ENCODE results near the gene CYTH1.

- TF ChIP-seq RARB (CRISPR knock-in tag; IDR thresholded peaks at IDR 0.05) (no peak), ZFP30 (CRISPR knock-in tag; IDR thresholded peaks at IDR 0.05) (no peak), GLIS3 (CRISPR knock-in tag; IDR thresholded peaks at IDR 0.05) (no peak), ZFP3 (CRISPR knock-in tag; IDR thresholded peaks at IDR 0.05) (no peak), ARNTL (CRISPR knock-in tag; IDR thresholded peaks at IDR 0.05; ENCODE audit: borderline replicate concordance, low read depth) (no peak), ZNF565 (CRISPR knock-in tag; conservative IDR thresholded peaks at IDR 0.05; ENCODE audit: low read depth) (no peak), ISL1 (CRISPR knock-in tag; IDR thresholded peaks at IDR 0.05) (no peak), CSRNP3 (CRISPR knock-in tag; IDR thresholded peaks at IDR 0.05) (no peak), OSR1 (CRISPR knock-in tag; IDR thresholded peaks at IDR 0.05) (no peak), CREB5 (CRISPR knock-in tag; IDR thresholded peaks at IDR 0.05; ENCODE audit: low read depth) (no peak), CSDC2 (CRISPR knock-in tag; IDR thresholded peaks at IDR 0.05) (no peak), TOX (CRISPR knock-in tag; IDR thresholded peaks at IDR 0.05; ENCODE audit: borderline replicate concordance) (no peak), PATZ1 (CRISPR knock-in tag; IDR thresholded peaks at IDR 0.05; ENCODE audit: borderline replicate concordance) (no peak)
Observed at GRCh38 chr17:78826836-78827509, 44.9 kb upstream of the CYTH1 start.

All from SK-N-SH treated with all-trans-retinoic acid at 6 μM for 48 hours (cell line).